ENCODE data around the gene SIAH2.
"Not testable (repeated sequence)": the region's sequence is repeated elsewhere in the genome, so short reads cannot be mapped to it uniquely, and the experiment has no call there.

The SIAH2 gene, protein sequence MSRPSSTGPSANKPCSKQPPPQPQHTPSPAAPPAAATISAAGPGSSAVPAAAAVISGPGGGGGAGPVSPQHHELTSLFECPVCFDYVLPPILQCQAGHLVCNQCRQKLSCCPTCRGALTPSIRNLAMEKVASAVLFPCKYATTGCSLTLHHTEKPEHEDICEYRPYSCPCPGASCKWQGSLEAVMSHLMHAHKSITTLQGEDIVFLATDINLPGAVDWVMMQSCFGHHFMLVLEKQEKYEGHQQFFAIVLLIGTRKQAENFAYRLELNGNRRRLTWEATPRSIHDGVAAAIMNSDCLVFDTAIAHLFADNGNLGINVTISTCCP

DNA sequence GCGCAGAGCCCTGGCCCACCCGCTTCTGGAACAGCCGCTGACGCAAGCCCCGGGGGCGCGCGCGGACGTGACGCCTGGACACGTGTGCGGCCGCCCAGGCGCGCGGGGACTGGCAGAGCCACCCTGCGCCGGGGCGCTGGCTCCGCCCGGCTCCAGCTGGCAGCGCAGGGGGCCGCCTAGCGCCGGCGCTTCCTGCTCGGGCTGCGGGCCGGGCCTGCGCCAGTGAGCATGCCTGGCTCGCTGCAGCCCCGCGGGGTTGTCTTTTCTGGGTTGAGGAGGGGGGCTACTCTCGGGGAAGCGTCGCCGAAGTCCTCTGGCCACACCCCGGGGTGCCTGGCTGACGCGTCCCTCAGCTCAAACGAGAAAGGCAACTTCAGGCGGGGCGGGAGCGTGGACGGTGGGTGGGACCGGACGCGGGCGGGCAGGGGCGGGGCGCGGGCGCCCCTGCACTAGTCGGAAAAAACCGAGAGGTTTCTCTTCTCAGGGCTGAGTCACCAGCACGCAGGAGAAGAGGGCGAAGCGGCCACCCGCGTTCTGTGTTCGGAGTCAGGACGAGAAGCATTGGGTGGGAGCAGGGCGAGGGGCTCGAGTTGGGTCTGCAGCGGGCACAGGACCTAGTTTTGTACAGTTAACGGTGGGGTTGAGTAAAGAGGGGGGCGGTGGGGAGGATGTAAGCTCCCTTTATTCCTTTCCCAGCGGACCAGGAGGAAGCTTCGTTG is at the start of gene SIAH2:
SIAH2 (minus strand) TSS at position 48 of the 719 bp plus-strand sequence. CDS start 320 bp downstream, outside the sequence.
- peak; percentile 98 for DNase-seq (ENCODE audit: low read depth, low spot score)

DNA sequence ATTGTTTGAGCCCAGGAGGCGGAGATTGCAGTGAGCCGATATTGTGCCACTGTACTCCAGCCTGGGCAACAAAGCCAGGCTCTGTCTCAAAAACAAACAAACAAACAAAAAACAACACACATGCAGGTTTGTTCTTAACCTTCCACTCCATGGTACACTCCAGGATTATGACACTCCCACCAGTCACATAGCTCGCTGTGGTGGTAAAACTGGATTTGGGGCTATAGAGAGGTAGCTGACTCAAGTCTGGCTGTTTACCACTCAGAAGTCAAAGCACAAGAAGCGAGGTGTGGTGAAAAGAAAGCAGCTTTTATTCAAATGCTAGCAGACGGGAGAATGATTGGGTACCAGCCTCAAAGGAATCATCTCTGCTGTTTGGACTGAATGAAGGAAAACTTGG is 49.0 kb upstream of the SIAH2 start:
- no peak for DNase-seq (ENCODE audit: low read depth, low spot score)

DNA sequence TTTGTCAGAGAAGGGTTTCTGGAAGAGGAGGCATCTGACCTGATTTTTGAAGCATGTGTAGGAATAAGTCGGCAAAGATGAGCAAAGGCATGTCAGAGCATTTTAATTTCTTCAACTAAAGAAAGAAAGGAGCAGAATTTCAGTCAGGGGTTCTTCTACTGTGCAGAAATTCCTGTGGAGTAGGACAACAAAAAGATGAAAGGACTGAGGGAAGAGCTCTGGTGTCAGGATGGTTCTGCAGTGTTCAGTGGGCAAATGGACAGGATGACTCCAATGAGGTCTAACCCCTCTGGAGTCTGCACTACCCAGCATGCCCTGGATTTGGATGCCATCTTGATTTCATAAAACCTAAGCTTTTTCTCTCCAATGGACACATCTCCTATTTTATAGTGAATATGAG is 47.7 kb upstream of the SIAH2 start:
- DNase-seq (ENCODE audit: low read depth, low spot score), result no peak

DNA sequence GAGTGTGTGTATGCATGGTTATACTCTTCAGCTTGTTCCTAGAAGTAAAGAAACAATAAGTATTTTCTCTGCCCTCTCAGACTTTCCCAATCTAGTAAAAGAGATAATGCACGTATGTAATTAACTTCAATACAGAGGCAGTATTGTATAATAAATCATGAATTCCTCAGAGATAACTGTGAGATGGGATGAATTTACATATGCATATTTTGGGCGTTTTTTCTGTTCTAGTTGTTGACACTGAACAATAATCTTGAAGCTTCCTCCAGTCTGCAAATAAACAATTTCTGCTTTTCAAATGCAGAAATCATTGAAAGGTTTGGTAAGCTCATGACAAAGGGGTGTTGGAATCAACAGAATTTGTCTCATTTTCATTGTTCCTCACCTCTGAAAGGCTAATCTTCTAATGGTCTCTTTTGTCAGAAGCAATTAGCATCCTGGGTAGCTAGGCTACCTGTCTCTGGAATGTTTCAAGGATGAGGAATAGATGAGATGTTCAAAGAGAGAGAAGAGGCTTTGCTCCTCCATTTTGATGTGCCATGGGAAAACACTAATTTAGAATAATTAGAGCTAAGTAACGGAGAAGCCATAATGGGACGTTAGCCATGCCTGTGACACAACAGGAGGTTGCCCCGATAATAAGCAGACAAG is 43.3 kb upstream of the SIAH2 start:
- no peak for DNase-seq (ENCODE audit: low read depth, low spot score)

DNA sequence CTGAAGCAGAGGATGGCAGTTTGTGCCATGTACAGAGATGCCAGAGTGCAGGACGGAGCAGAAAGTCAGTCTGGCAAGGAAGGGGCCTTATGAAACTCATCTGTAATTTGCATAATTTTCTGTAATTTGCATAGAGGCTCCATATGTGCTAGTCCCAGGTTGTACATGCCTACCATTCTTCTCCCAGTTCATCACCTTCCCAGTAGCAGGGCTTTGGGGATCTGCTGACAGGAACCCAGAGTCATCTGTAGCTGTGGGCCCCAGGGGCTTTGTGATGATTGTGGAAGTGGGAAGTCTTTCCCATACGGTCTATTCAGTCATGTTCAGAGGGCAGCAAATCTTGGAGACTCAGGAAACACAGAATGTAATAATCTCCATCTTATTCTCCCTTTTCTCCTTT is 42.4 kb upstream of the SIAH2 start:
- DNase-seq (ENCODE audit: low read depth, low spot score), result no peak

DNA sequence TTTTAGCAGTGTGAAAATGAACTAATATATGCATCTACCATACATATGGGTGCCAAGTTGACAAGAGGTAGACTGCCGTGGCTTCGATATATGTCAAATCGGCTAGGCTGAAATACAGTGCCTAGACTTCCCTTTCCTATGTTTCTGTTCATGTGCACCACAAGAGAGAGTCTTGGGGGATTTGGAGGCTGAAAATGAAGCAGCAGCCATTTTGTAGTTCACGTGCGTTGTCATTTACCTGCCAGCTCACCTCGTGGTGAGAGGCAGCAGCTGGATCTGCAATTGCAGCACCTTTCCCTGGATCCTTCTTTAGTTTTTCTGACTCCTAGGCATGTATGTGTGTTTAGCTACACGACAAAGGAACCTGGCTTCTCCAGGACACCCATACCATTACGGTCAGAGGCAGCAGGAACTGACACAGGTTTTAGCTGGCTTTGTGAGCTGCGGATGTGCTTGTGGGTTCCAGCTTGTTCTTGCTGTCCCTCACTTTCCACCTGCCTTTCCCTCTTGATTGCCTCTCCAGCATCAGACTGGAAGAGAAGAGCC is 40.5 kb upstream of the SIAH2 start:
- DNase-seq (ENCODE audit: low read depth, low spot score), result no peak

DNA sequence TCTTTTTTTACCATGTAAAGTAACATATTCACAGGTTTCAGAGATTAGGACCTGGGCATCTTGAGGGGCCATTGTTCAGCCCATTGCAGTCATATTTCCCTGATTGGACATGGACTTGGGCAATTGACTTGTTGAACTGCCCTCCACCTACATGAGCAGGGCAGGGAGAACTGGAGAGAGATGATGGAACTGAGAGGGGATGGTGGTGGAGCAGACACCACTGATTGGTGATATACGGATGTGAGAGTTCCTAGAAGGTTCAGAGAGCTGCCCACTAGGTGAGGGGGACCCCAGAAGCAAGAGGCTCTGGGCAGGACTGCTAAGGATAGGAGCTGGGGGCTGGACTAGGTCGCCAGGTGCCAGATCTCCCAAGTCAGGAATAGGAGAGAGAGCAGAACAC is 37.8 kb upstream of the SIAH2 start:
- DNase-seq (ENCODE audit: low read depth, low spot score), result no peak

DNA sequence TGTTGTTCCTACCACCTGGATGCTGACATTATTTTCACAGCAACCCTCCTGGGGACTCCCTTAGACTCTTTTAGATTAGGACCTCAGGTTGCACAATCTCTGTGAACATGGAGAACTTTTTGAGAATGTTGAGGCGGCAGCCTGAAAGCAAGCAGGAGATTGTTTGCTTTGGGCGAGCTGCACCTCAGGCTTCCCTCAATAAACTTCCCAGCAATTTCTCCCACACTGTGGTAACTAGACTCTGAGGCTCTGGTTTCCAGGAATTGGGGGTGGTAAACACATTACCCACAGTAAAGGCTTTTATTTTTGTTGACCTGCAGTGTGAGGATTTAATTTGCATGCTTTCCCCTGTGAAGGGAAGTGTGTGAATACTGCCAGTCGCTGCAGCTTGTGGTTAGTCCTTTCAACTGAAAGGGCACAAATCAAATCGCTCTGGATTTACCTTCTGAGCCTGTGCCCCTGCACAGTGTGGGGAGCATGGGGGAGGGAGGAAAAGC is 35.2 kb upstream of the SIAH2 start:
- DNase-seq (ENCODE audit: low read depth, low spot score), result peak; percentile 90

DNA sequence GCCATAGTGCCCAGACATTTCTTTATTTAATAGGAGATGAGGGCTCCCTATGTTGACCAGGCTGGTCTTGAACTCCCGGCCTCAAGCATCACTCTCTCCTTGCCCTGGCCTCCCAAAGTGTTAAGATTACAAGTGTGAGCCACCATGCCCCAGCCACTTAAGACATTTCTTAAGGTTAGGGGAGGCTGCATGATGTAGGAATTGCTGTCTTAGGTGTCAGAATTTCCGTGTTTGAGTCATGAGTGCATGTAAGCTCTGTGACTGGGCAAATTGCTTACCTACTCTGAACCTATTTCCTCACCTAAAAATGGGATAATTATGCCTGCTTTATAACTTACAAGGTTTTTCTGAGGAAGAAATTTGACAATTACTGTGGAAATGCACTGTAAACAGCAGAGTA is 34.2 kb upstream of the SIAH2 start:
- DNase-seq (ENCODE audit: low read depth, low spot score), result no peak

DNA sequence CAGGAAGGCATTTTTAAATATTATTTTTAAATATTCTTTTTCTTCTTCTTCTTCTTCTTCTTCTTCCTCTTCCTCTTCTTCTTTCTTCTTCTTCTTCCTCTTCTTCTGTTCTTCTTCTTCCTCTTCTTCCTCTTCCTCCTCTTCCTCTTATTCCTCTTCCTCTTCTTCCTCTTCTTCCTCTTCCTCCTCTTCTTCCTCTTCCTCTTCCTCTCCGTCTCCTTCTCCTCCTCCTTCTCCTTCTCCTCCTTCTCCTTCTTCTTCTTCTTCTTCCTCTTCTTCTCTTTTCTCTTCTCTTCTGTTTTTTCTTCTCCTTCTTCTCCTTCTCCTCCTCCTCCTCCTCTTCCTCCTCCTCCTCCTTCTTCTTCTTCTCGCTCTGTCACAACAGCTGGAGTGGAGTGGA is 33.6 kb upstream of the SIAH2 start:
- DNase-seq (ENCODE audit: low read depth, low spot score), result not testable (repeated sequence)

DNA sequence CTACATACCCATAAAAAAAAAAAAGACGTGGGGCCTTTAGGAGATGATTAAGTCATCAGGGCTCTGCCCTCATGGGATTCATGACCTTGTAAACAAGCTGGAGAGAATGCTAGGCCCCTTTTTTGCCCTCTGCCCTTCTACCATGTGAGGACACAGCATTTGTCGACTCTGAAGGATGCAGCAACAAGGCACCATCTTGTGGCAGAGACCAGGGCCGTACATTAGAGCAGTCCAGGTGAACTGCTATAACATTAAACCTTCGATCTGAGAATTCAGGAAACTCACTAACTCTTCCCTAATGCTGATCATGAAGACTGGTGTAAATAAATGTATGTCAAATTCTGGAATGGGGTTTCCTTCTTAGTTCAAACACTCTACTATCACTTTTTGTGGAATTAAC is 30.7 kb upstream of the SIAH2 start:
- no peak for DNase-seq (ENCODE audit: low read depth, low spot score)

DNA sequence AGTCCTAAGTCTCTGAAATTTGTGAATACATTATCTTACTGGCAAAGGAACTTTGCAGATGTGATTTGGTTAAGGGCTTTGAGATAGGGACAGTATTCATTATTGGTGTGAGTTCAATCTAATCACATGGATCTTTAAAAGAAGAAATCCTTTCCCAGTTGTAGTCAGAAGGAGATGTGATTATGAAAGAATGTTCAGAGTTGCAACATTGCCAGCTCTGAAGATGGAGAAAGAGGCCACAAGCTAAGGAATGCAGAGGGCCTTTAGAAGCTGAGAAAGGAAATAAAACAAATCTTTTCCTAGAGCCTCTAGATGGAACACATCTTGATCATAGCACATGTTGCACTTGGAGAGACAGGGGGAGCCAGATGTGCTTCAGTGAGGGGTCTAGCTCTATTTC is 27.7 kb upstream of the SIAH2 start:
- DNase-seq (ENCODE audit: low read depth, low spot score), result no peak

DNA sequence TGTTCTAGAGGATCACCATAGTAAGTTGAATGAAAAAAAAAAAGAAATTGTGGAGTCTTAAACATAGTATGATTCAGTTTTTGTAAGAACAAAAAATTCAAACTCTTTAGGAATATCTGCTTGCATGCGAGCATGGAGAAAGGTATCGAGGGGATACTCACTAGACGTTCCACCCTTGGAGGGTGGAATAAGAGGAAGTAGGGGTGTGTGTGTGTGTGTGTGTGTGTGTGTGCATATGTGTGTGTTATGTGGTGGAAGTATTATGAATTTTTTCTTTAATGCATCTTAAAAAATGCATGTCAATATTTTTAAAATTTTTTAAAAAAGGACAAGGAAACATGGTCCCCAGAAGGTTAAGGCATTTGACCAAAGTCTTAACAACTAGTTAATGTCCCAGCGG is 26.5 kb upstream of the SIAH2 start:
- no peak for DNase-seq (ENCODE audit: low read depth, low spot score)

DNA sequence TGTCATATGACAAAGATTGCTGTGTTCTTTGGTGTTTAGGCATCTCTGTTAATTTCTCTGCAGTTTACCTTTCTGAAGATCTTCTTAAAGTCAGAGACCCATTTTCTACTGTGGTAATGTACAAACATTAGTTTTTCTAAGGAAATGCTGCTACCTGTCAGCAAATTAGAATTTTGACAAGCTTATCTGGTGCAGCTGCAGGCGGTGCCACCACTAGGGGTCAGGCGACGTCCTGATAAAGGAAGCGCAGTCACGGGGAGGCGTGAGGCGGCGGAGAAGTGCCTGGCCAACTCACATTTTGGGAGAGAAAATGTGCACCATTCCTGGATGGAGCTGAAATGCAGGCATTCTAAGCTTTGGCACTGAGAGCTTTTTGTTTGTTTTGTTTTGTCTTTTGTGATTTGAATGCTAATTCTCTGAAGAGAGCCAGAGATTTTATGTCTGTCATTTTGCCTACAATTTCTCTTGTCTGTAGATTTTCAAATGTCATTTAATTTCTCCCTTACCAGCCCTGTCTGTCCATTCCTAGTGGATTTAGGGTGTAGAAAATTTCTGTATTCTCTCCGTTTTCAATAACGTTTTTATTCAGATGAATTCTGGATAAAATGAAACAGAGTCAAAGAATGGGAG is 24.9 kb upstream of the SIAH2 start:
- DNase-seq (ENCODE audit: low read depth, low spot score), result peak; percentile 85

DNA sequence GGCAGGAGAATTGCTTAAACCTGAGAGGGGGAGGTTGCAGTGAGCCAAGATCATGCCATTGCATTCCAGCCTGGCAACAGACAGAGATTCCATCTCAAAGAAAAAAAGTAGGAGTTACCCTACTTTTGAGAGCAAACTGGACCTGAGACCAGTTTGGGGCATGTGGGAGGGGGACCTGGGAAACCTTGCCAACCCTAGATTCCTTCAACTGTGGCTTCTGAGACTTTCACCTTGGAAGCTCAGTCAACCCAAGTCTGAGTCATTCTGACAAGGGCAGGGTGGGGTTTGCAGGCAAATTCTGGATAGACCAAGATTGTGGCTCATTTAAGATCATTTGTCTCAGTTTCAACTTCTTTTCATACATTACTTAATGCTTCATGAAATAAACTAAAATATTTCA is 23.8 kb upstream of the SIAH2 start:
- peak; percentile 61 for DNase-seq (ENCODE audit: low read depth, low spot score)

DNA sequence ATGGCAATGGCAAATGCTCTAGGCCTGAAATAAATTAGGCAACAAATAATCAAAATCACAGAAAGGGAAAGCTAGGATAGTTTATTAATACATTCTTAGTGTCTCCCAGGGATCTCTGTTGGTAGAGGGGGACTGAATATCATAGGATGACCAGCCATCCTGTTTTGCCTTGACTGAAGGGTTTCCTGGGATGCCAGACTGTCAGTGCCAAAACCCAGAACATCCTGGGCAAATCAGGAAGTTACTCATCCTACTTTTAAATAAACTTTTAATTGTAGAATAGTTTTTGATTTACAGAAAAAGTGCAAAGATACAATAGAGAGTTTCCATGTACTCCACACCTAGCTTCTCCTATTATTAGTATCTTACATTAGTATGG is 21.8 kb upstream of the SIAH2 start:
- no peak for DNase-seq (ENCODE audit: low read depth, low spot score)

DNA sequence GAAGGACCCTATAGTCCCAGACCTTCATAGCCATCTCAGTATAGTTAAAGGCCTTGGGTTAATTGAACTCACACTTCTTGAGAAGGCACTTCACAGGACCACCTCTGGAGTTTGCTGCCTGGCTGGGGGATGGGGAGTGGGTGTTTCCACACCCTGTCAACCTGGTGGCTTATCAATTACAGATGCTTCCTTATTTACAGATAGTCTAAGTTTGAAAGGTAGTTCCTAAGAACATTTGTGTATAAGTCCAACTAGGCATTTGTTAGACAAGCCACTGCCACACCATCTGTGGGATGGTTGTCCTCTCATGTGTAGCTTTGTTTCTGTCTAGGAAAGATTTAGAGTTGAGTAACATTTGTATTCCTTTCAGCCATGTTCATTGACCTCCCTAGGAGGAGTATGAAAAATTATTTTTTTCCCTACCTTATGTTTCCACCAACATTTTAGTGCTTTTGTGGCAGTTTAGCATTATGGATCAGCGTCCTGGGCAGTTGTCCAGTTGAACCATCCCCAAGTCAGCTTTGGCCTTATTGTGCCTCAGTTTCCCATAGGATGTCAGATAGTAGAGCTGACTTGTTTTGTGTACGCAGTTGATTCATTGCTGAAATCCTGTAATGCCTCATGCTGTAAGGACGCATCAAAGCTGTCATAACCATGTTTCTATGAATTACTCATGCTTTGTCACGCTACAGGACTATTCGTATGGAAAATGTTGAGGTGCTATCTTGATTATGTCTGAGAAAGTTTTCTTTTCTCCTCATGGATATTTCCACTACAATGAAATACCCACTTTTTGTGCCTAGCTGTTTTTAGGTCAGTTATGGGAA is 21.2 kb upstream of the SIAH2 start:
- no peak for DNase-seq (ENCODE audit: low read depth, low spot score)

DNA sequence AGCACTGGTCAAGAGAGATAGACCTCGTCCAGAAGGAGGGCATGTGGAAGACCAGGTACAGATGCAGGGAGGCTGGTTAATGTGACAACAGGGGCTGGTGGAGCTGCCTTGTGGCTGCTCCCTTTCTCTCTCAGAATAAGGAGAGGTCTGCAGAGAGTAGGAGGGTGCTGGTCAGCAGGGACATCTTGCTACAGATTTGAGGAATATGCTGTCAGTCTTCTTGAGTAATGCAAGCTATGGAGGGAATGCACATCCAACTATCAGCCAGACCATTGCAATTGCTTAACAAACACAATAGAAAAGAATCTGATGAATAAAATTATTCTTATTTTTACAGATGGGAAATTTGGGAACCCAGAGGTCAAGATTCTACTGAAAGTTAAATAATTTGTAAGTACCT is 20.3 kb upstream of the SIAH2 start:
- no peak for DNase-seq (ENCODE audit: low read depth, low spot score)

DNA sequence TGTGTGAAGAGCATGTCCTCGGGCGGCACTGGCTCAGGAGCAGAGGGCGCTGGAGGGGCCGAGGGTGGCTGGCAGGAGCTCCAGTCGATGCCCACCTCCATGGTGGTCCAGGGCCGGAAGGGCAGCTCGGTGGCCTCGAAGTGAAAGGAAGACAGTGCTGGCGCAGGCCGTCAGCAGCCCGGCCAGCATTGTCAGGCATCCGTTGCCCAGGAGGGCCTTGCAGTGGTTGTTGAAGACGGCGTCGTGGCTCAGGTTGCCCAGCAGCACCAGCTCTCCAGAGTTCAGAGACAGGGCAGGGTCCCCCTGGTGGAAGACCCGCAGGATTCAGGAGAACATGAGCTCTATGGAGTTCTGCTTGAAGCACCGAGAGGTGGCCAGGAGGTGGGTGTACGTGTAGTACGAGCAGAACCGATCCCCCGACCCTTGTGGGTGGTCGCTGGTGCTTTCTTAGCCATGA is 16.5 kb upstream of the SIAH2 start:
- DNase-seq (ENCODE audit: low read depth, low spot score), result no peak

DNA sequence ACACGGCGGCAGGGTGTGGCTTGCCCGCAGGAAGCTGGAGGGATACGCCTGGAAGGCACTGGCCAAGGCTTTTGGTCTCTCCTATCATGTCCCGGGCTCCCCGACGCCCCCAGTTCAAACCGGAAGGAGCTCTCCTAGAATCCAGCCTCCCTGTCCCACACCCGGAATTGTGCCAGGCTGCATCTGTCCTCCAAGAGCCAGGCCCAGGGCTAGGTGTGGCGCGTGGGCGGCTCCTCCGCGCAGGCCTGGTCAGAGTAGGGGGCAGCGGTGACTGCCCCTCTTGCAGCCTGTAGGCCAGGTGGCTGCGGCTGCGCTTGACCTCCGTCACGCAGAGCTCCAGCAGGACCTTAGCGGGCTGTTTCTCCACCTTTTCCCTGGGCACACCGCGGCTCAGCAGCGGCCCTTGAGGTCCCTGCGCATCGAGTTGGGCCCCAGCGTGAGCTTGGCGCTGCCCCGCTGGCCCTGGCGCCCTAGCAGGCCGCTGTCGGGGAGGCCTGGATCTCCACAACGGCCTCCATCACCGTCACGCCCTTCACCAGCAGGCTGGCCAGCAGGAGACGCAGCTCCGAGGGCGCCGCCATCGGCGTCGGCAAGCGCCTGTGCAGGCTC is 15.9 kb upstream of the SIAH2 start:
- DNase-seq (ENCODE audit: low read depth, low spot score), result no peak

Data from astrocyte of the hippocampus (primary cell).